Stimulated activated CD4-positive, alpha-beta T cell treated with anti-CD3 and anti-CD28 coated beads, Interleukin-12 subunit alpha, Interleukin-12 subunit beta, amount 100 ng/mL, for 48 hours (primary cell): Measurements from ENCODE around the gene CAV2.

Experiments used
- DNase-seq, 3 donors: peaks; one replicate each; pipeline ENCODE4 v3.0.0-alpha.2; 2020; ENCODE audit warnings: low read depth in 2 of 3, low spot score in 1 of 3

The CAV2 gene

GRCh38 chr7:116494472-116494871, 5.1 kb upstream of the CAV2 start:
- DNase-seq, result no peak

DNA sequence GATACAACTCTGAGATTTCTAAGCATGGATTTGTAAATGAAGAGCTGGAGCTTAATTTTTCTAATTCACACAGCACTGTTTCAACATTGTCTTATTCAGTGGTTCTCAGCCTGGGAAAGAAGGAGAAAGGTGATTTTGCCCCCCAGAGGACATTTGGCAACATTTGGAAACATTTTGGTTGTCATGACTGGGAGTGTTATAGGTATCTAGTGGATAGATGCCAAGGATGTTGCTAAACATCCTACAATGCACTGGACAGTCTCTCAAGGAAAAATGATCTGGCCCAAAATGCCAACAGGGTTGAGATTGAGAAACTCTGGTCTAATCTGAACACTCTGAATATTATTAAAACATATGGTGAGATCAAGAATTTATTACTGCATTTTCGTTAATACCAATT, 3.8 kb upstream of the CAV2 start:
- no peak for DNase-seq

- DNase-seq, result no peak
Observed at GRCh38 chr7:116496653-116497052, 2.9 kb upstream of the CAV2 start.

- no peak for DNase-seq
Observed at GRCh38 chr7:116497708-116498107, 1.8 kb upstream of the CAV2 start.

DNA sequence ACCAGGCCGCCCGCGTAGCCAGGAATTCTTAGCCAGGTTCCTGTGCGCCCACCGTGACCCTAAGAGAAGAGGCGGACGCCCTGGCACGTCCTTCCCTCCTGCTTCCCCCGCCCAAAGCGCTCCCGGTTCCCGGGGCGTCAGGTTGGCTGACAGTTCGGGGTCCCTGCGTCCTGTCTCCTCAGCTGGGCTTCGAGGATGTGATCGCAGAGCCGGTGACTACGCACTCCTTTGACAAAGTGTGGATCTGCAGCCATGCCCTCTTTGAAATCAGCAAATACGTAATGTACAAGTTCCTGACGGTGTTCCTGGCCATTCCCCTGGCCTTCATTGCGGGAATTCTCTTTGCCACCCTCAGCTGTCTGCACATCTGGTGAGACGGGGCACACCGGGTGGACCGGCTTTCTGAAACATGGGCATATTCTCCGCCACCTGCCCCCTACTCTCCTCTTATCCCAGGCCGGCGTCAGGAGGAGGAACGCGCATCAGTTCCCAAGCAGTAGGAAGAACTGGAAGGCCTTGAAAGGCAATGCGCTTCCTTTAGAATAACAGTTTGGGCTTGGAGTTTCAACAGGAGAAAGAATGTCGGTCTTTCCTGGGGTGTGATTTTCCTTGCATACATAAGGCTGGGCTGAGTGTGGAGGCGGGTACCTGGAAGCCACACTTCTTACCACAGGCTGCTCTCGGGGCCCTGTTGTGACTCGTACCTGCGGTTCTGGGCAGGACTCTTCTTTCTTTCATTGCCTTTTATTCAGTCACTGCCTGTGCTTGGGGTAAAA, 728 bp downstream of the CAV2 start:
- peak in 2 of 3 donors; percentile 28 to 34 for DNase-seq

DNA sequence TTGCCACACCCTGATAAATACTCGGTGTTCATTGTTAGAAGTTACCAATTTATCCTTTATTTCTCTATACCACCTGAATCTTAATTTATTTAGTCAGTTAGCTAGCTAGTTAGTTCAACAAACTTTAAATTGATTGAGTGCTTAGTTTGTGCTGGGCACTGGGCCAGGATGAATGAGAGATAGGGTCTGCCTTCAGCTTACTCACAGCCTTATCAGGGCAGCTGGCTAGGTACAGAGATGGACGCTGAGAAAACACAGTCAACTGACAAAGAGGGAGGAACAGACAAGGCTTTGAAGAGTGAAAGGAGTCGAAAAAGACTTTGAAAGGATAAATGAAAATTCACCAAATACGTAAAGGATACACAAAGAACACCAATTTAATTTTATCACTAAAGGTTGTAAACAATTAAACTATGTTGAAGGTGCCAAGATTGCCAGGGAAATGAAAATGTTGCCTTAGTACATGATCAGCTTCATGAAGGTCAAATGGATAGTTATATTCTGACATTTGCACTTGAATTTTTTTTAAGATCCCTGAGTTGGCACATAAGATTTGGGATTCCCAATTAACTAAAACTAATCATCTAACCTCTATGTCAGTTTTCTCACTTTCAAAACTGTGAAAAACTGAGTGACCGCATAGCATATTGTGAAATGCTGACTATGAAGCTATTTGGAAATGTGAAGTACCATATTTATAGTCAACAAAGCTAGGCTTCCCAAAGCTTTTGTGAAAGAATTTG, 2.1 kb downstream of the CAV2 start:
- DNase-seq, result no peak

- no peak for DNase-seq
Observed at GRCh38 chr7:116502201-116503096, 2.9 kb downstream of the CAV2 start.

DNA sequence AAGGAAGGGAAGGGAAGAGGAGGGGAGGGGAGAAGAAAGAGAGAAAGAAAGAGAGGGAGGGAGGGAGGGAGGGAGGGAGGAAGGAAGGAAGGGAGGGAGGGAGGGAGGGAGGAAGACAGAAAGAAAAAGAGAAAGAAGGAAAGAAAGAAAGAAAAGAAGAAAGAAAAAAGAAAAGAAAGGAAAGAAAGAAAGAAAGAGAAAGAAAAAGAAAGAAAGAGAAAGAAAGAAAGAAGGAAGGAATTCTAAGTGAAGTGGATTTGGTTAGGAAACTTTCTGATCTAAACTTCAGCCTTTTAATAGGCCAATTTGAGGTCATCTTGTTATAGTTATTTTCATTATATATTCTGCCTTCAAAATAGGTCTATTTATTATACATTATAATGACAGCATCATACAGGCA, 4.3 kb downstream of the CAV2 start:
- DNase-seq, result no peak

- DNase-seq, result no peak
Observed at GRCh38 chr7:116505278-116505677, 5.7 kb downstream of the CAV2 start.

DNA sequence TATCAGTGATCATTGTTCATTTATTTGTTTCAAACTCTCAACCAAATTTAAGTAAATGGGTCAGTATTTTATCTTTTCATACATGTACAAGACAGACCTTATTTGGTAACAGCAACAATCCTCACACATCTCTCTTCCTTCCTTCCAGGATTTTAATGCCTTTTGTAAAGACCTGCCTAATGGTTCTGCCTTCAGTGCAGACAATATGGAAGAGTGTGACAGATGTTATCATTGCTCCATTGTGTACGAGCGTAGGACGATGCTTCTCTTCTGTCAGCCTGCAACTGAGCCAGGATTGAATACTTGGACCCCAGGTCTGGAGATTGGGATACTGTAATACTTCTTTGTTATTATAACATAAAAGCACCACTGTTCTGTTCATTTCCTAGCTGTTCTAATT, 6.3 kb downstream of the CAV2 start:
- DNase-seq, result no peak

- no peak for DNase-seq
Observed at GRCh38 chr7:116509982-116510579, 10.5 kb downstream of the CAV2 start.

DNA sequence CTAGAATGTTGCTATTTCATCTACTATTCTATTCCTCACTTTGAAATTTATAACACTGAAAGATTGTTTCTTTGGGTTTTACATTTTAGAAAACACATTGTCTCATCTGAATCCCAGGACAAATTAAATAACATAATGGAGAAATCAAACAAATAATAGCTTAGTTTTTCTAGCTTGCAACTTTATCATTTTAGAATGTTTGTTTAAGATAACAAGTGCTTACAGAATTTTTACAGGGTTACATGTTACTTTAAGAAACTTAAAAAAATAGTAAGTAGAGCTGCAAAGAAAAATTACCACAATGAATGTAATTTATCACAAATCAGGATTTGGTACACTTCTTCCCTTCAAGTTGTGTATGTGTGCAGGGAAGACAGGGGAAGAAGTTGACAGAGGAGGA, 11.3 kb downstream of the CAV2 start:
- no peak for DNase-seq

GRCh38 chr7:116511552-116512519, 12.3 kb downstream of the CAV2 start:
- no peak for DNase-seq

DNA sequence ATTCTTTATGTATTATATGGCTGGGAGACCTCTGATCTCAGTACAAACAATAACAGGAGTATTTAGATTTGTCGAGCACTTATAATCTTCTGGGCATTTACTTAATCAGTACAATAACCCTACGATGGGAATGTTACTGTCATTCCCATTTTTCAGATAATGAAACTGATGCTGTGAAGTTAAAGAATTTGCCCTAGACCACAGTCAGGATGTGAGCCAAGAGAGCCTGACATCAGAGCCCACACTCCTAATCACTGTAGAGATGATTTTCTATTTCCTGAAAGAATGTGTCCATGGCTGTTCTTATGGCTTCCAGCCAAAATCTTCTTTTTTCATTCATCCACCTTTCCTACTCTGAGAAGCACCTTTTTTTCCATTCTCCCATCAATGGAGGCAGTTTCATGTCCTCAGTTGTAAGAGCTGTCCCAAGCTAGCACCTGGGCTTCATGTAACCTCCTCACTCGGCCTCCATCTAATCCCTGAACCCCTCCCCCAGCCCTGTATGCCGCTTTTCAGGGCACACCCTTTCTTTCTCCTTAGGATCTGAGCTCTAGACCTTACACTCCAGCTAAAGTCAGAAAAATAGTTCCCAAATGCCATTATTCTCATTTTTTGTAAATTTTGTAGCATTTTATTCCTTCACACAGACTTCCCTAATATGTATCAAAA, 13.1 kb downstream of the CAV2 start:
- DNase-seq, result no peak

- no peak for DNase-seq
Observed at GRCh38 chr7:116515584-116515983, 16.0 kb downstream of the CAV2 start.

- no peak for DNase-seq
Observed at GRCh38 chr7:116516324-116516723, 16.8 kb downstream of the CAV2 start.

DNA sequence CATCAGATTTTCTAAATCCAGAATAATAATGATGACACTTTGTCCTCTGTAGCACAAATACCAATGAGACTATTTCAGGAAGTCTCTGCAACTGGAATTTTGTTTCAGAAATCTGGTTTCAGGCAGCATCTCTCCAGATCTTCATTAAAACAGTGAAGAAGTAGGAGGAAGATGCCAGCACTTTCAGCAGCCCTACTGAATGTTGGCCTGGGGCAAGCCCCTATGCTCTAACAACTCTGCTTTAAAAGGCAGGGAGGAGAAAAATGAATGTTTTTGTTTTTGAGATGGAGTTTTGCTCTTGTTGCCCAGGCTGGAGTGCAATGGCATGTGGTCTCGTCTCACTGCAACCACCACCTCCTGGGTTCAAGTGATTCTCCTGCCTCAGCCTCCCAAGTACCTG, 18.1 kb downstream of the CAV2 start:
- DNase-seq, result no peak

DNA sequence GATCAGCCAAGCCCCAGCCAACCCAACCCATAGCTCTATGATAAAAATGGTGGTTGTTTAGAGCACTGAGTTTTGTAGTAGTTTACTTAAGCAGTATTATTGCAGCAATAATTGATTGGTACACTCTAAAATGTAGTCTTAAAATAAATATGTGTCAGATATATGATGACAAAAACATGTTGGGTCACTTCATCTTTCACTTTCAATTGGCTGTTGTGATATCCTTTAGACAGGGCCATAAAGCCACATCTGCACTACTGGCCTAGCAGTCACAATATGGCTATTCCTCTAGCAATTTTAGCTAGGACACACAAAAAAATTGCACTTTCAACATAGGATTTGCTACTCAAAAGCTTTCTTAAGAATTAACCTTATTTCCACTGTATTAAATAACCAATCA, 19.4 kb downstream of the CAV2 start:
- DNase-seq, result no peak

- DNase-seq, result no peak
Observed at GRCh38 chr7:116521046-116521664, 21.6 kb downstream of the CAV2 start.
